ENCODE results near the gene SLC15A3. TPM values are rescaled to one million over a fixed set of nuclear protein-coding genes. Genes with fewer than 3 reads are reported as not detected.

Gene SLC15A3
- total and polyA plus RNA-seq, 8 donors: 13.8 to 96.4 (median 18.2) TPM

- Histone ChIP-seq H3K36me3 (peaks cover 0 to 59% of the 10 kb centered on the region in 2 donors), H3K4me1 (peaks cover 0 to 6% of the 10 kb centered on the region in 2 donors), H3K27me3 (no peaks in the 10 kb centered on the region), H3K4me3 (no peak overlapping the region), H3K27ac (peak overlapping the region; percentile 53), H3K9me3 (no peaks in the 10 kb centered on the region)
- no peak for TF ChIP-seq CTCF (IDR thresholded peaks at IDR 0.05)
- no peak for ATAC-seq
- DNase-seq: peak in 1 of 4 donors; percentile 30
- intact Hi-C loops (cut with DNase I): no loop called here
Observed at GRCh38 chr11:60936467-60937143, 15.4 kb downstream of the SLC15A3 start.

DNA sequence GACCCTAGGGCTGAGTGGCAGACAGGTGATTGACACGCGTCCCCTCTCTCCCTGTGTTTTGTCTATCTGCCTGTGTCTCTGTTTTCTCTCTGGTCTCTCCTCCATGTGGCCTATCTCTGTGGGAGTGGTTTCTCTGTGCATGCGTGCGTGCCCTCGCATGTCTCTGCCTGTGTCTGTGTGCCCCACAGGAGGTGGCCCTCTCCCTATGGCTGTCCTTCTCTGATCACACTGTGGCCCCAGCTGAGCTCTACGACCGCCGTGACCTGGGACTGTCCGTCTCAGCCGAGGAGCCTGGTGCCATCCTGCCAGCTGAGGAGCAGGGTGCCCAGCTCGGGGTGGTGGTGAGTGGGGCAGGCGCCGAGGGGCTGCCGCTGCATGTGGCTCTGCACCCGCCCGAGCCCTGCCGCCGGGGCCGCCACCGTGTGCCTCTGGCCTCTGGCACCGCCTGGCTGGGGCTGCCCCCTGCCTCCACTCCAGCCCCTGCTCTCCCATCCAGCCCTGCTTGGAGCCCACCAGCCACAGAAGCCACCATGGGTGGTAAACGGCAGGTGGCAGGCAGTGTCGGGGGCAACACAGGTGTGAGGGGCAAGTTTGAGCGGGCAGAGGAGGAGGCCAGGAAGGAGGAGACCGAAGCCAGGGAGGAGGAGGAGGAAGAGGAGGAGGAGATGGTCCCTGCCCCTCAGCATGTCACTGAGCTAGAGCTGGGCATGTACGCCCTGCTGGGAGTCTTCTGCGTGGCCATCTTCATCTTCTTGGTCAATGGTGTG is 16.1 kb downstream of the SLC15A3 start:
- Histone ChIP-seq H3K9me3 (no peaks in the 10 kb centered on the region), H3K4me3 (no peak overlapping the region), H3K27me3 (no peaks in the 10 kb centered on the region), H3K4me1 (peaks cover 0 to 6% of the 10 kb centered on the region in 2 donors), H3K27ac (peak overlapping the region; percentile 53), H3K36me3 (peaks cover 0 to 51% of the 10 kb centered on the region in 2 donors)
- DNase-seq (no peak), ATAC-seq (no peak)
- intact Hi-C loops (cut with DNase I): no loop called here
- TF ChIP-seq CTCF (IDR thresholded peaks at IDR 0.05): no peak

DNA sequence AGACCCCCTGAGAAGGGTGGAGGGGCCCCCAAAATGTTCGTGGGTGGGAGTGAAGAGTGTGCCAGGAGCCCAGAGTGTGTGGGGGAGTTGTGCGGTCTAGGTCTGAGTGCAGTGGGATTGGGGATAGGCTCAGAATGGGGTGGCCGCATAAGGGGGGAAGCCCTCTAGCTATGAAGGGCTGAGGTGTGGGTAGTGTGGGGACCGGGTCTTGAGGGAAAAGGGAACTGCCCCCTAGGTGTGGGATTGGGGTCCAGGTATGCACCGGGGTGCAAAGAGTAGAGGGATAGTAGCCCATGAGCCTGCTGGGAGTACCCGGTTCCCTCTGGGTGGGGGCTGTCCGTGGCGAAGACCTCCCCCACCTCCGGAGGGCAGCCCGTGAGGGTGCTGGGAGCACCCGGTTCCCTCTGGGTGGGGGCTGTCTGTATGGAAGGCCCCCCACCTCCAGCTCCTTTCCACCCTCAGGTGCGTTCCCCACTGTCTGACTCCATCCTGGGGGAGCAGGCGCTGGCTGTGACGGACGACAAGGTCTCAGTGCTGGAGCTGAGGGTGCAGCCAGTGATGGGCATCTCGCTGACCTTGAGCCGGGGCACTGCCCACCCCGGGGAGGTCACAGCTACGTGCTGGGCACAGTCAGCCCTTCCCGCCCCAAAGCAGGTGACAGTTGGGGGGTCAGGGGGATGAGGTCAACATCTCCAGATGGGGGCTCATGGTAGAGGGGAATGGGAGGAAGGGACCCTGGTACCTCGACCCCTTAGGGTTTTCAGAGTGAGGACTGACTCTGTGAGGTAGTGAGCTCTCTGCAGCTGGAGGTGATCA is 17.0 kb downstream of the SLC15A3 start:
- peaks cover 0 to 7% of the 10 kb centered on the region in 2 donors for H3K27me3 ChIP-seq
- no peak overlapping the region for H3K4me3 ChIP-seq
- intact Hi-C loops (cut with DNase I): no loop called here
- ATAC-seq (no peak), DNase-seq (no peak)
- no peaks in the 10 kb centered on the region for H3K9me3 ChIP-seq
- peaks cover 0 to 6% of the 10 kb centered on the region in 2 donors for H3K4me1 ChIP-seq
- peaks cover 0 to 43% of the 10 kb centered on the region in 2 donors for H3K36me3 ChIP-seq
- no peak overlapping the region for H3K27ac ChIP-seq
- no peak for TF ChIP-seq CTCF (IDR thresholded peaks at IDR 0.05)

GRCh38 chr11:60934124-60934789 is 17.7 kb downstream of the SLC15A3 start:
- peaks cover 0 to 35% of the 10 kb centered on the region in 2 donors for H3K36me3 ChIP-seq
- TF ChIP-seq CTCF (IDR thresholded peaks at IDR 0.05): no peak
- no peak overlapping the region for H3K27ac ChIP-seq
- H3K4me3 ChIP-seq: no peak overlapping the region
- no peaks in the 10 kb centered on the region for H3K9me3 ChIP-seq
- intact Hi-C loops (cut with DNase I): no loop called here
- peaks cover 0 to 11% of the 10 kb centered on the region in 2 donors for H3K27me3 ChIP-seq
- DNase-seq (no peak), ATAC-seq (no peak)
- H3K4me1 ChIP-seq: peaks cover 0 to 6% of the 10 kb centered on the region in 2 donors

Measured in left lung (tissue), 10 donors.